Activated CD4-positive, alpha-beta T cell treated with anti-CD3 and anti-CD28 coated beads, Interleukin-2, amount 10 ng/mL, durations not matched to agents 7 days and 5 days (primary cell): ENCODE results near the gene BCAS3. TPM values are rescaled to one million over a fixed set of nuclear protein-coding genes. Genes with fewer than 3 reads are reported as not detected.

Source experiments
- CTCF ChIA-PET: fragments of 350-600 bp; sonication (Branson Sonifier 250); formaldehyde crosslinking; loops from one replicate; lab custom pipeline; 2021; ENCODE audit warnings: antibody characterized with exemption; lab: Charles Lee
- POLR2A ChIA-PET: fragments of 350-600 bp; sonication (Branson Sonifier 250); formaldehyde crosslinking; loops from one replicate; lab custom pipeline; 2021; ENCODE audit warnings: antibody characterized with exemption; lab: Charles Lee
- DNase-seq: peaks from one replicate; pipeline ENCODE4 v3.0.0-alpha.2; 2020
- H3K27ac Mint-ChIP-seq: one replicate; pipeline ENCODE4 v1.8.0; 2021; ENCODE audit warnings: mild to moderate bottlenecking, moderate library complexity, mixed read lengths
- H3K27me3 Mint-ChIP-seq: one replicate; pipeline ENCODE4 v1.8.0; 2021; ENCODE audit warnings: mixed read lengths
- H3K36me3 Mint-ChIP-seq: one replicate; pipeline ENCODE4 v1.8.0; 2021; ENCODE audit warnings: low read depth, mixed read lengths
- H3K4me1 Mint-ChIP-seq: one replicate; pipeline ENCODE4 v1.8.0; 2021; ENCODE audit warnings: mixed read lengths
- H3K4me3 Mint-ChIP-seq: one replicate; pipeline ENCODE4 v1.8.0; 2021; ENCODE audit warnings: mild to moderate bottlenecking, moderate library complexity, mixed read lengths
- H3K9me3 Mint-ChIP-seq: one replicate; pipeline ENCODE4 v1.8.0; 2021; ENCODE audit warnings: mixed read lengths
- total RNA-seq, 2 experiments: library from RNA; stranded (reverse); gene quantifications; one replicate each; pipeline ENCODE4 v1.2.3, GENCODE V29; 2021

The BCAS3 gene
- total RNA-seq, 2 experiments from 2014 or later: 15.5 to 16.4 TPM

DNA sequence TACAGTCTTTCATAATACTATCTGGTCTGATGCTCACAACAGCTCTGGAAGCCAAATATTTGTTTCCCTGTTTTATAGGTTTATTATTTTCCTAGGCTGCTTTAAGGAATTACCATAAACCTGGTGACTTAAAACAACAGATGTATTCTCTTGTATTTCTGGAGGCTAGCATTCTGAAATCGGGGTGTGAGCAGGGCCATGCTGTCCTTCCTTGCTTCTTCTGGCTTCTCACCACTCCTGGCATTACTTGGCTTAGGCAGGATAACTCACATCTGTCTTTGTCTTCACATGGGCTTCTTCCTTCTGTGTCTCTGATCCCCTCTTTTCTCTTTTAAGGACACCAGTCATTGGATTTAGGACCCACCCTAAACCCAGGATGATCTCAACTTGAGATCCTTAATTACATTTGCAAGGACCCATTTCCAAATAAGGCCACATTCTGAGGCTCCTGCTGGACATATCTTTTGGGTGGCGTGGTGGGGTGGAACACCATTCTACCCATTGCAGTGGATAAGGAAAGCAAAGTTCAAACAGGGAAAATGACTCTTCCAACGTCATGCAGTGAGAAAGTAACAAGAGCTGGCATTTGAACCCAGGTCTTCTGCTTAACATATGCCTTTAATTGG lies 682.8 kb downstream of the BCAS3 start:
- DNase-seq: no peak
- POLR2A ChIA-PET: no interaction called here
- Mint-ChIP-seq H3K9me3 (no peaks in the 10 kb centered on the region), H3K27me3 (peaks cover 1% of the 10 kb centered on the region), H3K4me3 (no peak overlapping the region), H3K4me1 (no peaks in the 10 kb centered on the region), H3K36me3 (no peaks in the 10 kb centered on the region), H3K27ac (no peak overlapping the region)
- CTCF ChIA-PET: no interaction called here

DNA sequence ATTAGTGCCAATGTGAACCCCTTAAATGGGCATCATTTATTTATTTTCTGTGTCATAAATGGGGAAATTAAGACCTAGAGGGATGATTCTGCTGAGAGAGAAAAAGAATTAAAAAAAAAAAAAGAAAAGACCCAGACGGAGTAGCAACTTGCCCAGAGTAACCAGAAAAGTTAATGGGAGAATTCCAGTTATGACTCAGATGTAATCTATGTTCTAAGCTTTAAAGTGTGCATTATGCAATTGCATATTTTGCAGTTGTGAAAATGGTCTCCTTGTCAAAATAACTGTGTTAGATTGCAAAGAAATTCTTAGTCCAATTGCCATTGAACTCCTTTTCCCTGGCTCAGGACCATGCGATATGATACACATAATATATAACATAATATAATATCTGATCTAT lies 683.4 kb downstream of the BCAS3 start:
- no peak for DNase-seq
- ChIA-PET POLR2A (interaction anchor here (0.7 kb wide), 1 partner anchor 142 kb away, joined by 3 read pairs; no protein-coding TSS in a partner anchor), CTCF (interaction anchor here (0.7 kb wide), 1 partner anchor 11 kb away, joined by 6 read pairs; no protein-coding TSS in a partner anchor)
- Mint-ChIP-seq H3K9me3 (no peaks in the 10 kb centered on the region), H3K27ac (no peak overlapping the region), H3K27me3 (peaks cover 1% of the 10 kb centered on the region), H3K36me3 (no peaks in the 10 kb centered on the region), H3K4me1 (no peaks in the 10 kb centered on the region), H3K4me3 (no peak overlapping the region)

DNA sequence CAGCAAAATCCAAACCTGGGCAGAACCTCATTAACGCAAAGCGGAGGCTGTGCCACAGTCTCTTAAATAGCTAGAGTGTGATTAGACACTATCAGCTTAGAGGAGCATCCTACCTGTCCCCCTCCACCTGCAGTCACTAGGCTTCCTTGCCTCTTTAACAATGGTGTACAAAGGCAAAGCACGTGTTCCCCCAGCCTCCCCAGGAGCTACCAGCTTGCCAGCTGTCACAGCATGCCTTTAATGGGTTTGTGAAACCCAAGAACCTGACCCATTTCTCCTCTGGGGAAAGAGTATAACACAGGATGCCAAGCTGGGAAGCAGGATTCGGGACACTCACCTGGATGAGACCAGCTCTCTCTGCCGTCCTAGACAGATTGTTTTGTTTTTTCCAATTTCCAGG lies 684.7 kb downstream of the BCAS3 start:
- DNase-seq: no peak
- POLR2A ChIA-PET: no interaction called here
- H3K27ac Mint-ChIP-seq: no peak overlapping the region
- H3K9me3 Mint-ChIP-seq: no peaks in the 10 kb centered on the region
- H3K4me3 Mint-ChIP-seq: no peak overlapping the region
- H3K4me1 Mint-ChIP-seq: no peaks in the 10 kb centered on the region
- H3K36me3 Mint-ChIP-seq: no peaks in the 10 kb centered on the region
- CTCF ChIA-PET: interaction anchor here (1.0 kb wide), 1 partner anchor 48 kb away, joined by 3 read pairs; no protein-coding TSS in a partner anchor
- peaks cover 1% of the 10 kb centered on the region for H3K27me3 Mint-ChIP-seq

DNA sequence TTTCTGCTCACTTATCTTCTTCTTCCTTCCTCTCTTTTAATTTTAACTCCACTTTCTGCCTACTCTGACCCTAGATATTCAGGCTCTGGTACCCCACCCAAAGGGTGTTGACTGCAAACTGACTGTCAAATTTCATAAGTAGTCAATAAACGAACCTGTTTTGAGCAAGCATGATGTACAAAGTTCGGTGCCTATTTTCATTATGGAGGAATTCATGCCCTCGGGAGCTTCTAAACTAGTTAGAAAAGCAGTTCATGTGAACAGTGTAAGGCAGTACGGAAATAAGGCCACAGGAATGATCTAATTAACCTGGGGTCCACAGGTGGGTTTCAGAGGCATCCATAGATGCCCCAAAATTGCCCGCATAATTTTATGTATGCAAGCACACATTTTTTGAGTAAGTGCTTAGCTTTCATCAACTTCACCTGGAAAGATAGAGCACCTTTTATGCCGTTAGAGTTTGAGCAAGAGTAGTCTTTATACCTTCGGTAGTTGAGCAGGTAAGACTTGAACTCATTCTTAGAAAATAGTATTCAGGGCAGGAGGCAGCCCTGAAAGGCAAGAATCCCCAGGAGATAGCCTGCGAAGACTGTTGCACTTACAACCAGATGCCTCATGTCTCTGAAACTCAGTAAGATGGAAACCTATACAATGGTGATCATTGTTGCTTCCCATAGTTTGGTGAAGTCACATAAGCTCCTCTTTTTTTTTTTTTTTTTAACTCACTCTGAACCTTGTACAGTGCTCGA lies 685.4 kb downstream of the BCAS3 start:
- no peak overlapping the region for H3K27ac Mint-ChIP-seq
- peaks cover 1% of the 10 kb centered on the region for H3K27me3 Mint-ChIP-seq
- no peaks in the 10 kb centered on the region for H3K4me1 Mint-ChIP-seq
- no peak for DNase-seq
- H3K9me3 Mint-ChIP-seq: no peaks in the 10 kb centered on the region
- ChIA-PET POLR2A (no interaction called here), CTCF (interaction anchor here (1.0 kb wide), 1 partner anchor 49 kb away, joined by 3 read pairs; no protein-coding TSS in a partner anchor)
- no peaks in the 10 kb centered on the region for H3K36me3 Mint-ChIP-seq
- H3K4me3 Mint-ChIP-seq: no peak overlapping the region

DNA sequence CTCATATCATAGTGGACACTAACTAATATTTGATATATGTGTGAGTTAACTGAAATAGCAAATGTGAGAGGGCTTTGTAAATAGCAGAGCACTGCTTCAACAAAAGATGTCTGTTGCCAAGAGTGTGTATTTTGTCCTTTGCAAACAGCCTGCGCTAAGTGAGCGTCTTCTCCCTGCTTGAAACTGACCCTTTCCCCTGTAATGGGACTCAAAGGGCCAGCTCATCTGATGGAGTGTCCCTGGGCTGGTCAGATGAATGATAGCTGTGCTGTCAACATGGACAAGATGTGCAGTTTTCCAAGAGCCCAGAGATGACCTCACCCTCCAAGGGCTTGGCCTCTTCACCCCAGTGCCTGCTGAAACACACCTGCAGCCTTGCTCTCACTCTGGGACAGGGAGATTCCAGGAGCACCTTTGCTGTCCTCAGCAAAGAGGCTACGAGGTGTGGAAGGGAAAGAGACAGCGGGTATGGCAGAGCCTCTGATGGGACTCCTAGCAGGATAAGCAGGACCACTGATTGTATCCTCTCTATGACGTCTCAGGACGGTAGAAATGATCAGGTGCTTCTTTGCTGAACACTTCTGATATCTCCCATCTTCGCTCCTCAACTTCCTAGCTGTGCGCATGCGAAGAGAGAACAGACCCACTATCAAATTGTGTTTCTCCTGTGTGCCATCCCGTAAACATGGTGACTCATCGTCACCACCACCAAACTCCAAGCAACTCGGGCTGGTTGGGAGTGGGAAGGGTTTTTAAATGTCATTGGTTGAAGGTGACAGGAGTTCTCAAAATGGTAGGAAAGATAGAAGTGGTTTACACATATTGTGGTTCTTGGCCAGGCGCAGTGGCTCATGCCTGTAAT lies 686.2 kb downstream of the BCAS3 start:
- no peak for DNase-seq
- no peaks in the 10 kb centered on the region for H3K9me3 Mint-ChIP-seq
- no peaks in the 10 kb centered on the region for H3K4me1 Mint-ChIP-seq
- CTCF ChIA-PET: interaction anchor here (1.9 kb wide), 1 partner anchor 12 kb away, joined by 5 read pairs; no protein-coding TSS in a partner anchor
- H3K36me3 Mint-ChIP-seq: no peaks in the 10 kb centered on the region
- POLR2A ChIA-PET: no interaction called here
- no peak overlapping the region for H3K4me3 Mint-ChIP-seq
- H3K27ac Mint-ChIP-seq: no peak overlapping the region
- peaks cover 1% of the 10 kb centered on the region for H3K27me3 Mint-ChIP-seq

DNA sequence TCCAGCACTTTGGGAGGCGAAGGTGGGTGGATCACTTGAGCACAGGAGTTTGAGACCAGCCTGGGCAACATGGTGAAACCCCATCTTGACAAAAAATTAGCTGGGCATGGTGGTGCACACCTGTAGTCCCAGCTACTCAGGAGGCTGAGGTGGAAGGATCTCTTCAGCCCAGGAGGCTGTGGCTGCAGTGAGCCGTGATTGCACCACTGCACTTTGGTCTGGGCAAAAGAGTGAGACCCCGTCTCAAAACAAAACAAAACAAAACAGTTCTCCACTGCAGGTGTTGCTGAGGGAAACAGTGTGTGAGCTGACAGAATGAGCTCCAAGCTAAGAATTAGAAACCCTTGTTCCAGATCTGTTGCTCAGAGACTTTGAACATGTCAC lies 686.8 kb downstream of the BCAS3 start:
- ChIA-PET POLR2A (no interaction called here), CTCF (interaction anchor here (1.9 kb wide), 1 partner anchor 12 kb away, joined by 5 read pairs; no protein-coding TSS in a partner anchor)
- Mint-ChIP-seq H3K36me3 (no peaks in the 10 kb centered on the region), H3K27ac (no peak overlapping the region), H3K27me3 (peaks cover 1% of the 10 kb centered on the region), H3K4me3 (no peak overlapping the region), H3K9me3 (no peaks in the 10 kb centered on the region), H3K4me1 (no peaks in the 10 kb centered on the region)
- no peak for DNase-seq

DNA sequence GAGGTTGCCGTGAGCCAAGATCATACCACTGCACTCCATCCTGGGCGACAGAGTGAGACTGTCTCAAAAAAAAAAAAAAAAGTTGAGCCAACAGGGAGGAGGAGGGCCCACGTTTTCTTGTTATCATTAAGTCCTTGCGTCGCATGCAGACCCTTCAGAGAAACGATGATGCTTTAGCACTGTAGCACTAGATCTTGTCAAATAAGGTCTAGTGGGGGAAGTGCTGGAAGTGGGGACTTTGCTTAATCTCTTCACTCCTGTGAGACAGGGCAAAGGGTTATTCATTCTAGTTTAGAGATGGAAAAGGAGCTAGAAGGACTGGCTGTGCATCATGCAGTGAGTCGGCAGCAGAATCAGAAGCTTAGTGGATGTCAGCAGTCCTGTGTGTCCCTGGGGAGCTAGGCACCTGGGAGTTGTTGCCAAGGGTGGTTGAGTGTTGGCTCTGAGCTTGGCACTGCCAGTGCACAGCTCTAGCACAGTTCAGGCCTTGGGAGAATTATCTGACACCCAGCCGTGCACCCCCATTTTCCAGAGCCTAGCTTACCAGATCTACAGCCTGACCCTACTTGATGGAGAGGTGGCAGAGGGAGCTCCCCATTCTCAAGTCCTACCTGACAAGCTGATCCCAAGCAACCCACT lies 688.5 kb downstream of the BCAS3 start:
- ChIA-PET POLR2A (no interaction called here), CTCF (interaction anchor here (1.9 kb wide), 1 partner anchor 14 kb away, joined by 5 read pairs; no protein-coding TSS in a partner anchor)
- DNase-seq: no peak
- no peaks in the 10 kb centered on the region for H3K4me1 Mint-ChIP-seq
- no peaks in the 10 kb centered on the region for H3K9me3 Mint-ChIP-seq
- H3K27ac Mint-ChIP-seq: no peak overlapping the region
- no peak overlapping the region for H3K4me3 Mint-ChIP-seq
- H3K36me3 Mint-ChIP-seq: no peaks in the 10 kb centered on the region
- peaks cover 1% of the 10 kb centered on the region for H3K27me3 Mint-ChIP-seq

DNA sequence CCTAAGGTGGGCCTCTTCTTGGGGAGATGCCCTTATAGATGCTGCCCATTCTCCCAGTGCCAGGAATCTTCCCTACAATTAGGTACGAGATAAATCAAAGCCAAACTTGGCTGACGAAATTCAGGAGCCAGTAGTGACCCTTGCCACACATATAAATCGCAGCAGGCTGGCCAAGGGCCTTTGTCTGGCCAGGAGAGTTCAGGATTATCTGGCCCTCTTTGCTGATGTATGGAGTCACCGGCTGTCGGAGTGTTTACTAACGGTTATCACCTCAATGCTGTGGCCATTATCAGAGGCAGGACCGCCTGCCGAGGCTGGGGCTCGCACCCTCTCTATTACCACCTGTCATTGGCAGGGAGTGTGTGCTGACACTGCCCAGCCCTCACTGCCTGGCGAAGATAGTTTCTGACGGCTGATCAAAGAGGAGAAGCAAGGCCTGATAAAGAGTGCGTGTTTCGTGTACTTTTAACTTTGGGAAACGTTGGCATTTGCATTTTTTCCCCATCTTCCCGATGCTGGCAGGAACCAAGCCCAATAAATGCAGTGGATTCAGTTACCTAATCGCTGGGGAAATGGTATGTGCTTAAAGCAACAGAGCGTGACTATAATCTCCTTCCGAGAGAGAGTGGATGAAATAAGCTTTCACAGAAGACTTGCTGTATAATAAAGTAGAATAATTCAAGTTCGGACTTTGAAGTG lies 689.2 kb downstream of the BCAS3 start:
- Mint-ChIP-seq H3K27me3 (peaks cover under 1% of the 10 kb centered on the region), H3K4me1 (no peaks in the 10 kb centered on the region), H3K4me3 (no peak overlapping the region), H3K9me3 (no peaks in the 10 kb centered on the region), H3K36me3 (no peaks in the 10 kb centered on the region), H3K27ac (no peak overlapping the region)
- ChIA-PET CTCF (no interaction called here), POLR2A (no interaction called here)
- DNase-seq: no peak

DNA sequence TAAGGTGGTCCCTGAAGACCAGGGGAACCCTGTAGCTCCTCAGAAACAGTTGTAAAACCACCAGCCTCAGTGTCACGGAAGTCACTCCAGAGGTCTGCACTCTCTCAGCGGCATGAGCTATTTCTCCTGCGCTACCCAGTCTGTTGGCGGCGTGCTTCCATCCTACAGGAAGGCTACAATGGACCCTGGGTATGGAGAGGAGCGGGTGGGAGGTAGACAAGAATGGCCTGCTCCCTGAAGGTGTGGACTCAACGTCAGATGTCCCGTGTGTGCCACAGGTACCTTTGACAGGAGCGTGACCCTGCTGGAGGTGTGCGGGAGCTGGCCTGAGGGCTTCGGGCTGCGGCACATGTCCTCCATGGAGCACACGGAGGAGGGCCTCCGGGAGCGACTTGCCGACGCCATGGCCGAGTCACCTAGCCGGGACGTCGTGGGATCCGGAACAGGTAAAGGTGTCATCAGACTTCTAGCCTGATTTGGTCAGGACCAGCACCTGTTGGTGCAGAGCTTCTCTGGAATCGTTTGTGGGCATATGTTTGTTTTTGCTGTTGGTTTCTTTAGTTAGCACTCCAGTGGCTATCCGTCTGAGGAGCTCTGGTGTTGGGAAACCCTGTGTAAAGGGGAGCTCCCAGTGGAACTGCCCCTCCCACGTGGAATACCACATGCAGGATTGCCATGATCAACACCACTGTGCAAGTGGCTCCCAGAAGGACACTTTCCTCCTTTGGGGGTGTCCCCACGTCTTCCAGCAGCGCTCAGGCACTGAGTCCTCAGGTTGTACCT lies 690.6 kb downstream of the BCAS3 start:
- CTCF ChIA-PET: interaction anchor here (1.1 kb wide), 1 partner anchor 9 kb away, joined by 4 read pairs; no protein-coding TSS in a partner anchor
- no peaks in the 10 kb centered on the region for H3K36me3 Mint-ChIP-seq
- H3K4me1 Mint-ChIP-seq: no peaks in the 10 kb centered on the region

DNA sequence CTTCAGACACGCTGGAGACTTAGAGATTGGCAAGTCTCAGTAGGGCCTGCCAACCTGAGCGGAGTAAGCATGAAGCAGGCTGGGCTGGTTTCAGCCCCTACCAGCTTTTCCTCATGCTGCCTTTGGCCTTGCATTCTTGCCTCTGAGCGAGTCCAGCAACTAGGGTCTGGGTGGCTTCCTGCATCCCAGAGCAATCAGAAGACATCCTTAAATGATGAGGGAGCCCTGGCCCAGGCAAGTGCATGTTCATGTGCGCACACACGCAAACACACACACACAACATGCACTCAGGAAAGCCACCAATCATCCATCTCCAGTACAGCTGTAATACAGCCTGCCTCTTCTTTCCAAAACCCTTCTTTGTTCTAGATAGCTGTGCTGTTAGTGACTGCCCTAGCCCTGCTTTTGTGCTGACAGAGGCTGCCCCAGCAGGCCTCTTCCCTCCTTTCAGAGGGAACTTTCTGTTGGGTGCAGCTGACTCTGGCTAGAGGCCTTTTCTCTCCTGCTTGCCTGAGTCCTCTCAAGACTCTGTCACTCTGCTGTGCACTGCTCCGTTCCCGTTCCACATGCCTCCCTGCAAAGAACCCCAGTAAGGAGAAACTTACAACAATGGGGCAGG lies 691.3 kb downstream of the BCAS3 start:
- no peaks in the 10 kb centered on the region for H3K27me3 Mint-ChIP-seq
- CTCF ChIA-PET: interaction anchor here (1.1 kb wide), 1 partner anchor 10 kb away, joined by 4 read pairs; no protein-coding TSS in a partner anchor

More for the DNA sequence above, 690.6 kb downstream of the BCAS3 start:
- DNase-seq: no peak
- H3K27ac Mint-ChIP-seq: no peak overlapping the region
- H3K4me3 Mint-ChIP-seq: no peak overlapping the region
- no peaks in the 10 kb centered on the region for H3K9me3 Mint-ChIP-seq
- POLR2A ChIA-PET: no interaction called here
- no peaks in the 10 kb centered on the region for H3K27me3 Mint-ChIP-seq

DNA sequence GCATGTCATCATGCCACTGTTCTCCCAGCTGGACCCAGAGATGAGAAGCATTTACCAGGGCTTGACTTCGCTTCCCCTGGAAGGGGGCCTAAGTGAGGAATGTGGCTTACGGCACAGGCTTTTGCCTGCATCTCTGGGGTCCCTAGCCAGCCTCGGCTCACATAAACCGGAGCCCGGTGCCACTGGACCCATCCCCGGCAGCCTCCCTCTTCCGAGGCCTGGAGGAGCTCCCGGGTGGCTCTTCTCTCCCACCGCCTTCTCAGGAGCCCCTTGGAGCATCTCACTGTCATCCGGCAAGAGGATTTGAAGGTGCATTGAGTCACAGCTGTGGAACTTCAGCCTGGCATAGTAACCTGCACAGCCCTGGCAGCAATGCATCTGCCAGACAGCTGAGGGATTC lies 692.1 kb downstream of the BCAS3 start:
- Mint-ChIP-seq H3K4me1 (no peaks in the 10 kb centered on the region), H3K36me3 (no peaks in the 10 kb centered on the region), H3K9me3 (no peaks in the 10 kb centered on the region), H3K27ac (no peak overlapping the region), H3K4me3 (no peak overlapping the region), H3K27me3 (no peaks in the 10 kb centered on the region)
- DNase-seq: no peak
- POLR2A ChIA-PET: no interaction called here
- CTCF ChIA-PET: interaction anchor here (0.6 kb wide), 1 partner anchor 187 kb away, joined by 3 read pairs; no protein-coding TSS in a partner anchor

More for the DNA sequence above, 691.3 kb downstream of the BCAS3 start:
- no peak overlapping the region for H3K27ac Mint-ChIP-seq
- H3K4me3 Mint-ChIP-seq: no peak overlapping the region
- no peaks in the 10 kb centered on the region for H3K36me3 Mint-ChIP-seq
- no peaks in the 10 kb centered on the region for H3K9me3 Mint-ChIP-seq
- POLR2A ChIA-PET: no interaction called here
- DNase-seq: no peak
- H3K4me1 Mint-ChIP-seq: no peaks in the 10 kb centered on the region
